Spleen (tissue), 7 donors: ENCODE results near the gene RNF103.

Experiments
- CTCF ChIP-seq, 11 experiments: fragments of 200-600 bp in 7 of 11; fragments of 450-650 bp in 4 of 11; sonication (generic) in 4 of 11; IDR thresholded peaks in 8 of 11; conservative IDR thresholded peaks in 3 of 11; 1 replicate in 7 of 11; 2 replicates in 4 of 11; pipeline versions ENCODE4 v1.4.0 to v1.8.0; 2016 to 2021; ENCODE audit warnings: antibody characterized with exemption in 11 of 11, inconsistent platforms in 4 of 11, mild to moderate bottlenecking in 1 of 11
- POLR2A ChIP-seq, 3 donors: fragments of 450-650 bp; IDR thresholded peaks; one replicate each; pipeline ENCODE4 v1.5.1; 2017; ENCODE audit warnings: antibody characterized with exemption in 3 of 3, mild to moderate bottlenecking in 1 of 3
- POLR2AphosphoS5 ChIP-seq, 3 donors: sonication (generic); formaldehyde crosslinking; IDR thresholded peaks; one replicate each; pipeline ENCODE4 v1.5.1; 2017; ENCODE audit warnings: antibody characterized with exemption in 3 of 3
- donor health status: DM: no; HTN: no; CAD: no; lungs with moderate emphysema.
- donor health status: DM: no; HTN: no; CAD: no.
- donor health status: DM: no; HTN: no; CAD: no.

DNA sequence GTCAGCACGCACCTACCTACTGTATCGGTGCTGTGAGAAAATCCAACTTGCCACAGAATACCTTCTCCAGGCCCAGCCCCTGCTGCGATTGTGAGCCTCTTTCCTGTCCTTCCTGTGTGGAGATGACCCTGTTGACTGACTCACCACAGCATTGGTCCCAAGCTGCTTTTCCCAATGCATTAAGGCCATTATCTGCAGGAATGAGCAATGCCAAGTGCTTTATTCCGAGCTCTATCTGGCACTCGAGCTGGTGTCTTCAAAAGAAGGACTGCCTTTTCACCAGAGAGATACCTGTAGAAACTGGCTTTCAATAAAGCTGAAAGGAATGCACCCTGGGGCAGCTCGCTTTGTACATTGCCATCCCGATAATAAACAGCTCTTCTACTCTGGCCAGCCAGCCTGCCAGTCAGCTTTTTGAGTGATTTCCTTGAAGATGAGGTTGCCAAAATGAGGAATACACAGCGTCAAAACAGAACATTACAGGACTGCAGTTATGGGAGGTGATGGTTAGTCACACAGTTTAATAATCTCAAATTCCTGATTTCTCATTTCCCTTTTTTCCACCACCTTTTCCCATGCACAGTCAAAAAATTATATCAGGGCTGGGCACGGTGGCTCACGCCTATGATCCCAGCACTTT, 8.3 kb upstream of the RNF103 start:
- TF ChIP-seq CTCF (IDR thresholded peaks at IDR 0.05 in 8 of 11, conservative IDR thresholded peaks at IDR 0.05 in 3 of 11): no peak
- TF ChIP-seq POLR2AphosphoS5 (IDR thresholded peaks at IDR 0.05): no peak
- TF ChIP-seq POLR2A (IDR thresholded peaks at IDR 0.05): no peak
